ENCODE measurements around the gene ZNF70.

The ZNF70 gene

DNA sequence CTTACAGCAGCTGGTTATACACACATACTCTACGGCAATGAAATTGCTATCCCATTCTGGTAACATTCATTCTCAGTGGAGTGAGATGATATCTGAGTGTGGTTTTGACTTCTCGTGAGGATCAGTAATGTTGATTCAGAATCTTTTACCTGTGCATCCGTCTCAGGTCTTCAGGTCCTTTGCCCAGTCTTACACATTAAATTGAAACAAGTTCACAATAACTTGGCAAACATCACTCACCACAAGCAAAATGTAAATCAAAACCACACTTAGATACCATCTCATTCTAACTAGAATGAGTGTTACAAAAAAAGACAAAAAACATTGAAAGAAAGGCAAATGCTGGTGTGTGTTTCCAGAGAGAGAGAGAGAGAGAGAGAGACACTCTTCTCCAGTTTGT is 46.1 kb downstream of the ZNF70 start:
- intact Hi-C loops (cut with DNase I) = no loop called here
- DNase-seq = no peak

- intact Hi-C loops (cut with DNase I) = no loop called here
- no peak for DNase-seq
Measured at GRCh38 chr22:23704062-23704461, 46.9 kb downstream of the ZNF70 start.

DNA sequence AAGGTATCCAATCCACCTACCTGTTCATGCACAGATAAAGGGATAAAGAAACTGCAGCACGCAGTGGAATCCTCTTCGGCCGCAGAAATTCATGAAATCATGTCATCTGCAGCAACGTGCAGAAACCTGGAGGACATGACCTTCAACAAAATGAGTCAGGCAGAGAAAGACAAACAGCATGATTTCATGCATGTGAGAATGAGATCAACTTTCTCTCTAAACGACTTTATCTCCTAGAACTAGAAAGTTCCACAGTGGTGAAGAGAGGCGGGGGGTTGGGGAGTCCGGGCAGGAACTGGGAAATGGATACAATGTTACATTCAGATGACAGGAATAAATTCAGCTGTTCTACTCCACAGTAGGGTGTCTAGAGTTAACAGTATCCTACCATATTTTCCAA is 50.2 kb downstream of the ZNF70 start:
- intact Hi-C loops (cut with DNase I) = no loop called here
- no peak for DNase-seq

DNA sequence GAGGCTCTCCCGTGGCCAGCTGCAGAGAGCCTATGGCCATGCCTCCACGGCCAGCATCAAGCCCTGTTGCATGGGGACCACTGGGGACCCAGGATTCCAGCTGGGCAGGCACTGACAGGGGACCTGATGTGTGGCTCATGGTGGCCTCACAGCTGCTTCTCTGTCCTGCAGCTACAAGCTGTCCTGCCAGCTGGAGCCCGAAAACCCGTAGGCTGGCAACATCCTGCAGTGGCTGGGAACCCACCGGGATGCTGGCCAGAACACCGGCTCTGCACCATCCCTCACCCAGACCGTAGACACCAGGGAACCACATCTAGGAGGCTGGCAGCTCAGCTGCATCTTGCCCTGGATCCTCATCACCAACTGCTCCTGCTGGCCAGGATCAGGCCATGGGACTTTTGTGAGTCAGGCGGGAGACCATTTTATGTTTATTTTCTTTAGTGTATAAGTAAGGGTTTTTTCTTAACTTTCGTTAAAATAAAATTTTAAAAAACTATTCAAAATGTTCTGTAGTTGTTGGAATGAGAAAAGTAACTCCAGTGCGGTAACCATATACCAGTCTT is 52.2 kb downstream of the ZNF70 start:
- peak in 8 of 42 donors; percentile 14 to 42 (median 28) for DNase-seq
- intact Hi-C loops (cut with DNase I) = no loop called here

DNA sequence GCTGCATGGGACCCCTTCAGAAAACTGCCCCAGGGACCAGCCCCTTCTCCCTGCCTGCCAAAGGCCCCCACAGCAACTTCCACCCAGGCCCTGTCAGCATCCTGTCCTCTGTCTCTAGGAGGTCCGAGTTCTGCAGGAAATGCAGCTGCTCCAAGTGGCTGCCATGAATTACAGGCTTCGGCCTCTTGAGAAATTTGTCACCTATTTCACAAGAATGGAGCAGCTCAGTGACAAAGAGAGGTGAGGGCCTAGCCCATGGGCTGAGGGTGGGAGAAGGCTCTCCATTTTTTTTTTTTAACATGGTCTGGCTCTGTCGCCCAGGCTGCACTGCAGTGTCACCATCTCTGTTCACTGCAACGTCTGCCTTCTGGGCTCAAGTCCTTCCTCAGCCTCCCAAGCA is 52.8 kb downstream of the ZNF70 start:
- peak in 1 of 42 donors; percentile 5 for DNase-seq

GRCh38 chr22:23697031-23697970 is 53.6 kb downstream of the ZNF70 start:
- peak in 3 of 42 donors; percentile 2 to 34 (median 5) for DNase-seq
- intact Hi-C loops (cut with DNase I) = no loop called here

More for the DNA sequence above, 52.8 kb downstream of the ZNF70 start:
- intact Hi-C loops (cut with DNase I) = no loop called here

DNA sequence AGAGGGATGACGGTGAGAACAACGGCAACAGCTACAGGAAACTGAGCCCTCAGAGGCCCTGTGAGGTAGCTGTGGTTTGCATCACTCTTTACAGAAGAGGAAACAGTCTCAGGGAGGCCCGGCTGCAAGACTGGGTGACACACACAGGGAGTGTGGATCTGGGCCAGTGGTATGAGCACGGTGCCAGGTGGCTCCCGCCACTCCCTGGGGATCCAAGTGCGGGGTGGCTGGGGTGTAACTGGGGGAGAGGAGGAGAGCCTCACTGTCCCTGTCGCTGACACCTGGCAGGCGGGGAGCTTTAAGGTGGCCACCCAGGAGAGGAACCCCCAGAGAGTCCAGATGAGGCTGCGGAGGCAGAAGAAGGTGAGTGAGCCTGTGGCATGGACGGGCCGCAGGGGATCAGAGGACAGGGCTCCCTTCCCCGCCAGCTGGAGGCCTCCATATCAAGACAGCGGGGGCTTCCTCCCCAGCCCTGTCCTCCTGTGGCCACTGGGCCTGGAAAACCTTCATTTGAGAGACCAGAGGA is 54.5 kb downstream of the ZNF70 start:
- intact Hi-C loops (cut with DNase I) = no loop called here
- peak in 3 of 42 donors; percentile 21 to 29 (median 25) for DNase-seq

- intact Hi-C loops (cut with DNase I) = no loop called here
- DNase-seq = no peak
Measured at GRCh38 chr22:23695571-23696325, 55.2 kb downstream of the ZNF70 start.

DNA sequence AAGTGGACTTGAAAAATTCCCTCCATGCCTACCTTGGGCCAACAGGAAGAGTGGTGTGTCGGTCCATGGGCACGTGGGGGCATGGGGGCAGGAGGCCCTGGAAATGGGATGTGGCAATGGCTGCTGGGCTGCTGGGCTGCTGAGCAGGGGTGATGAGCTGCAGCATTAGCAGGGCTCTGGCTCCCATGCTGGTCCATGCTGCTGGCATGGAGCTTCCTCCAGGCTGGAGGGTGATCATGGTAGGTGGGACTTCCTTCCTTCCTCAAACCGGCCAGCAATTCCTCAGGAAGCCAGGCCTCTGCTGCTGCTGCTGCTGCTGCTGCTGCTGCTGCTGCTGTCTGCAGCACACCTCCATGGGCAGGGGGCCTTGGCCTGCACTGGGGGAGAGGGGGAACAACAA is 55.8 kb downstream of the ZNF70 start:
- intact Hi-C loops (cut with DNase I) = no loop called here
- peak in 2 of 42 donors; percentile 22 to 25 for DNase-seq

DNA sequence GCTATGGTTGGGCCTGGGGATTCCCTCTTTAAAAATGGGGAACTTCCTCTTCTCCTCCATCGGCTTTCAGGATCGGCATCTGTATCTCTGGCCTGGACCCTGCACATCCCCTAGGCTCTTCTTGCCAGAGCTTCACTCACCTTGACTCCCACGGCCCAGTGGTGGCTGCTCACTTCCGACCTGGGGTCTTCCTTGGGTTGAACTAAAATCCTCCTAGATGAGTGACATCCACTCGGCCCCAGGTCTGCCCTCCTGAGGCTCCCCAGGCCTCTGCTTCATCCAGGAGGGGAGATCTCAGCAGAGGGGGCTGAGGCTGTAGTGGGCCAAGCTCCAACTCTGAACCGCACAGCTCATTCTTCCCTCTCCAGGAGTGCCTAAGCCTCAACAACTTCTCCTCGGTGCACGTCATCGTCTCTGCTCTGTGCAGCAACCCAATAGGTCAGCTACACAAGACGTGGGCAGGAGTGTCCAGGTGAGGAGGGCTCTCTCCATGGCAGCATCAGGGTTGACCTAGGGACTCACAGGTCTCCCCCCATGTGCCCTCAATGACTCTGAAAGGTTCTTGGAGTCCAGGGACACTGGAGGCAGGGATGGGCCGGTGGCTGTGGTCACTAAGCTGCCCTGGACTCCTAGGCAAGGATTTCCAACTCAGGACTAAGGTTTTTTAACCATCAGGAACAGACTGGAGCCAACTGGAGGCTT is 56.8 kb downstream of the ZNF70 start:
- intact Hi-C loops (cut with DNase I) = no loop called here
- DNase-seq = no peak

DNA sequence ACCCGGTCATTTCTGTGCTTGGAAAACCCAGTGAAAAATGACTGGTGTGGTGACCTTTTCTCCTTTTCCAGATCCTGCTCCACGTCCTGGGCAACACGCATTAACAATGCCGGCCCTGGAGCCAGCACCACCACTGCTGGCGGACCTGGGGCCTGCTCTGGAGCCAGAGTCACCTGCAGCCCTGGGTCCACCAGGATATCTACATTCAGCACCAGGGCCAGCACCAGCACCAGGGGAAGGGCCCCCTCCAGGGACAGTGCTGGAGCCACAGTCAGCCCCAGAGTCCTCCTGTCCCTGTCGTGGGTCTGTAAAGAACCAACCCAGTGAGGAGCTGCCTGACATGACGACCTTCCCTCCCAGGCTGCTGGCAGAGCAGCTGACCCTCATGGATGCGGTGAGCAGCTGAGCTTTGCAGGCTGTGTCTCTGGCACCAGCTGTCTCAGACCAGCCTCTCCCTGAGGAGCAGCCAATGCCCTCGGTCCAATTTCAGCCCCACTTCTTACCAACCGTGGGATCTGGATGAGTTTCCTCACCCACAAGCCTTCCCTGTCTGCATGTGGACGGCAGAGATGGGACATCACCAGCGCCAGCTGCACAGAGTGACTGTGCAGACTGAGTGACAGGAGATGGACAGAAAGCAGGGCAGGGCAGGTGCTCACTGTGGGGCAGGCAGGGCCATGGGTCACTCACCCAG is 58.2 kb downstream of the ZNF70 start:
- DNase-seq = peak in 2 of 42 donors; percentile 33 to 36
- intact Hi-C loops (cut with DNase I) = no loop called here

DNA sequence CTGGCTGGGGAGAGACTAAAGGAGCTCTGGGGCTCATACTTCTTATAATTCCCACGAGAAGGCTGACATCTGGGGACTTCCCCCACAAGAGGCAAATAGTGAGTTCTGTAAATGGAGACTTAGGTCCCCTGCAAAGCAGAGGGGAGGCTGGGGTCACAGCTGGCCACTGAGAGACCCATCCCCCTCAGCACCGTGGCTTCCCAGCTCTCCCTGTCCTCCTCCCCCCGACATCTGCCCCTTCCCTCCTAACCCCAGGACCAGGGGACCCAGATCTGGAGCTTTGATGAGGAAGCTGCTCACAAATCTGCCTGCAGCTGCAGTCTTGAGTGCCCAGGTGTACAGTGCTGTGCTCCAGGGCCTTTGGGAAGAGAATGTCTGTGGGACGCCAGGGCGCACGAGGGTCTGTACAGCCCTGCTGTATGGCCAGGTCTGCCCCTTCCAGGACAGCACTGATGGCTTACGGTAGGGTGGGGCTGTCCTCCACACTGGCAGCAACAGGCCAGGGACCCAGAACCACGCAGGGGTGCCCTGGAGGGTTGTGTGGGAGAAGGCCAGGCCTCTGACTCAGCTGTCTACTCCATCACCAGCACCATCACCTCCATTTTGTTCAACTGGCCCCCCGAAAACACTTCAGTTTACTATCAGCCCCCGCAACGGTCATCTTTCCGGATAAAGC is 59.0 kb downstream of the ZNF70 start:
- intact Hi-C loops (cut with DNase I) = no loop called here
- DNase-seq = peak in 2 of 42 donors; percentile 23 to 24

GRCh38 chr22:23690713-23691112 is 60.2 kb downstream of the ZNF70 start, which contains the start of gene RGL4:
Gene RGL4 (plus strand): TSS chr22:23691013. CDS start chr22:23692031, 1,018 bp downstream.
- peak in 2 of 42 donors; percentile 22 to 25 for DNase-seq

DNA sequence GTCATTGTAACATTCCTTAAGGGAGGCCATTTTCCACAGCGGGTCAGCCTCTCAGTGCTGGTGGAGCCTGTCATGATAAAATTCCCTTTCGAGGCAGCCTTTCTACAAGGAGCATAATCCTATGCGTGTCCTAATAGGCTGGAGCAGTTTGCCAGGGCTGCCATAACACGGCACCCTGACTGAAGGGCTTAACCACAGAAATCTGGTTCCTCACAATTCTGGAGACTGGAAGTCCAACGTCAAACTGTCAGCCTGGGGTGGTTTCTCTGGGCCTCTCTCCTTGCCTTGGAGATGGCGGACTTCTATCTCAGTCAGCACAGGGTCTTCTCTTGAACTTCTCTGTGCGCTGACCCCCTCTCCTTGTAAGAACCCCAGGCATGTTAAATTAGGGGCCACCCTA is 61.5 kb downstream of the ZNF70 start:
- DNase-seq = peak in 2 of 42 donors; percentile 2 to 15
- intact Hi-C loops (cut with DNase I) = no loop called here

More at GRCh38 chr22:23690713-23691112, 60.2 kb downstream of the ZNF70 start, which contains the start of gene RGL4:
- intact Hi-C loops (cut with DNase I) = no loop called here

All from head of caudate nucleus (tissue), 42 donors.